Hepatocyte (in vitro differentiated cells): ENCODE results near the gene RPL28.

ENCODE experiments used
- EZH2 ChIP-seq: fragments of 200-600 bp; sonication (generic); IDR thresholded peaks from 2 replicates; pipeline ENCODE4 v1.6.1; 2016; ENCODE audit warnings: antibody characterized with exemption, mild to moderate bottlenecking, borderline replicate concordance
- EZH2phosphoT487 ChIP-seq: fragments of 200-600 bp; sonication (generic); IDR thresholded peaks from one replicate; pipeline ENCODE4 v1.6.1; 2018; ENCODE audit warnings: antibody characterized with exemption, mild to moderate bottlenecking, low read depth, moderate library complexity; ENCODE audit not compliant: unreplicated experiment, severe bottlenecking
- TF ChIP-seq, protein P1 (sequence below): fragments of 200-600 bp; sonication (generic); IDR thresholded peaks from 2 replicates; pipeline ENCODE4 v1.5.1; 2016; ENCODE audit warnings: antibody characterized with exemption, mild to moderate bottlenecking; ENCODE audit not compliant: poor library complexity

- TF ChIP-seq, protein P1, sequence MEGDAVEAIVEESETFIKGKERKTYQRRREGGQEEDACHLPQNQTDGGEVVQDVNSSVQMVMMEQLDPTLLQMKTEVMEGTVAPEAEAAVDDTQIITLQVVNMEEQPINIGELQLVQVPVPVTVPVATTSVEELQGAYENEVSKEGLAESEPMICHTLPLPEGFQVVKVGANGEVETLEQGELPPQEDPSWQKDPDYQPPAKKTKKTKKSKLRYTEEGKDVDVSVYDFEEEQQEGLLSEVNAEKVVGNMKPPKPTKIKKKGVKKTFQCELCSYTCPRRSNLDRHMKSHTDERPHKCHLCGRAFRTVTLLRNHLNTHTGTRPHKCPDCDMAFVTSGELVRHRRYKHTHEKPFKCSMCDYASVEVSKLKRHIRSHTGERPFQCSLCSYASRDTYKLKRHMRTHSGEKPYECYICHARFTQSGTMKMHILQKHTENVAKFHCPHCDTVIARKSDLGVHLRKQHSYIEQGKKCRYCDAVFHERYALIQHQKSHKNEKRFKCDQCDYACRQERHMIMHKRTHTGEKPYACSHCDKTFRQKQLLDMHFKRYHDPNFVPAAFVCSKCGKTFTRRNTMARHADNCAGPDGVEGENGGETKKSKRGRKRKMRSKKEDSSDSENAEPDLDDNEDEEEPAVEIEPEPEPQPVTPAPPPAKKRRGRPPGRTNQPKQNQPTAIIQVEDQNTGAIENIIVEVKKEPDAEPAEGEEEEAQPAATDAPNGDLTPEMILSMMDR: no peak
- no peak for TF ChIP-seq EZH2
- no peak for TF ChIP-seq EZH2phosphoT487
These were observed 13.2 kb upstream of the RPL28 start for GRCh38 chr19:55372316-55373081.
